Gastroesophageal sphincter (tissue), 4 donors: ENCODE results near the gene SLC22A31. TPM values are rescaled to one million over a fixed set of nuclear protein-coding genes. Genes with fewer than 3 reads are reported as not detected.

ENCODE experiments used
- ATAC-seq: fragments of 150-250 bp; one replicate; pipeline ENCODE4 v1.9.1; 2016; ENCODE audit warnings: mild to moderate bottlenecking, moderate library complexity
- H3K27ac ChIP-seq, 4 donors: fragments of 200-600 bp; sonication (generic) in 3 of 4; 1 replicate in 3 of 4; 2 replicates in 1 of 4; pipeline ENCODE4 v1.5.1; 2016 to 2019
- H3K27me3 ChIP-seq: fragments of 200-600 bp; sonication (generic); one replicate; pipeline ENCODE4 v1.5.1; 2019
- H3K36me3 ChIP-seq, 2 donors: fragments of 200-600 bp; sonication (generic); one replicate each; pipeline ENCODE4 v1.5.1; 2019; ENCODE audit warnings: control low read depth in 1 of 2
- H3K4me1 ChIP-seq, 3 donors: fragments of 200-600 bp; sonication (generic); 1 replicate in 2 of 3; 2 replicates in 1 of 3; pipeline ENCODE4 v1.5.1; 2016 to 2019; ENCODE audit warnings: control low read depth in 2 of 3
- H3K4me3 ChIP-seq, 2 donors: fragments of 200-600 bp; sonication (generic); one replicate each; pipeline ENCODE4 v1.5.1; 2019; ENCODE audit warnings: mild to moderate bottlenecking in 1 of 2, moderate library complexity in 1 of 2
- H3K9me3 ChIP-seq, 3 donors: fragments of 200-600 bp; sonication (generic); one replicate each; pipeline ENCODE4 v1.5.1; 2017 to 2019; ENCODE audit warnings: control low read depth in 2 of 3
- EP300 ChIP-seq: sonication (generic); formaldehyde crosslinking; IDR thresholded peaks from one replicate; pipeline ENCODE4 v1.6.1; 2017; ENCODE audit warnings: antibody characterized with exemption, mild to moderate bottlenecking
- POLR2A ChIP-seq, 2 donors: fragments of 450-650 bp; IDR thresholded peaks; one replicate each; pipeline ENCODE4 v1.6.1; 2017; ENCODE audit warnings: antibody characterized with exemption in 2 of 2, mild to moderate bottlenecking in 2 of 2, moderate library complexity in 1 of 2
- POLR2AphosphoS5 ChIP-seq: sonication (generic); formaldehyde crosslinking; IDR thresholded peaks from one replicate; pipeline ENCODE4 v1.6.1; 2017; ENCODE audit warnings: antibody characterized with exemption
- WGBS, 2 donors: methylation state at CpG; one replicate each; pipeline ENCODE4 v1.1.5; 2018; ENCODE audit warnings: low coverage in 1 of 2; 5-methylcytosine and 5-hydroxymethylcytosine counted together
- total RNA-seq, 4 donors: library from RNA; depleted of rRNA; stranded (reverse); fragments of >200 nt; gene quantifications; one replicate each; pipeline ENCODE4 v1.1.0, GENCODE V29; 2016
- TF ChIP-seq, protein P1 (sequence below), 4 experiments: fragments of 200-600 bp in 2 of 4; fragments of 450-650 bp in 2 of 4; sonication (generic) in 1 of 4; IDR thresholded peaks; one replicate each; pipeline ENCODE4 v1.5.1; 2017 to 2019; ENCODE audit warnings: antibody characterized with exemption in 4 of 4, mild to moderate bottlenecking in 2 of 4, moderate library complexity in 2 of 4

The SLC22A31 gene
- total RNA-seq, 4 donors from 2014 or later = not detected

DNA sequence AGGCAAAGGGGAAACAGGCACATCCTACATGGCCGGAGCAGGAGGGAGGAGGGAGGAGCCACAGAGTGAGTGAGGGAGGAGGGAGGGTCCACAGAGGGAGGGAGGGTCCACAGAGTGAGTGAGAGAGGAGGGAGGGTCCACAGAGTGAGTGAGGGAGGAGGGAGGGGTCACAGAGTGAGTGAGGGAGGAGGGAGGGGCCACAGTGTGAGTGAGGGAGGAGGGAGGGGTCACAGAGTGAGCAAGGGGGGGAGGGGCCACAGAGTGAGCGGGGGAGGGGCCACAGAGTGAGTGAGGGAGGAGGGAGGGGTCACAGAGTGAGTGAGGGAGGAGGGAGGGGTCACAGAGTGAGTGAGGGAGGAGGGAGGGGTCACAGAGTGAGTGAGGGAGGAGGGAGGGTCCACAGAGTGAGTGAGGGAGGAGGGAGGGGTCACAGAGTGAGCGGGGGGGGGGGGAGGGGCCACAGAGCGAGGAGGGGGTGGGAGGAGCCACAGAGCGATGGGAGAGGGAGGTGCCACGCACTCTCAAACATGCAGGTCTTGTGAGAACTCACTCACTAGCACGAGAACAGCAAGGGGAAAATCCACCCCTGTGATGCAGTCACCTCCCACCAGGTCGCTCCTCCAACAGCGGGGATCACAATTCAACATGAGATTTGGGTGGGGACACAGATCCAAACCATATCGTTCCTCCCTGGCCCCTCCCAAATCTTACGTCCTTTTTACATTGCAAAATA, 53.1 kb downstream of the SLC22A31 start:
- Histone ChIP-seq H3K4me3 (no peak overlapping the region), H3K27me3 (no peaks in the 10 kb centered on the region), H3K36me3 (peaks cover 0 to 96% of the 10 kb centered on the region in 2 donors), H3K4me1 (no peaks in the 10 kb centered on the region), H3K9me3 (no peaks in the 10 kb centered on the region), H3K27ac (no peak overlapping the region)
- 83 to 91% methylated on average over 8 to 9 of the region's 11 CpGs for WGBS, 2 donors
- no peak for TF ChIP-seq EP300
- TF ChIP-seq, protein P1, sequence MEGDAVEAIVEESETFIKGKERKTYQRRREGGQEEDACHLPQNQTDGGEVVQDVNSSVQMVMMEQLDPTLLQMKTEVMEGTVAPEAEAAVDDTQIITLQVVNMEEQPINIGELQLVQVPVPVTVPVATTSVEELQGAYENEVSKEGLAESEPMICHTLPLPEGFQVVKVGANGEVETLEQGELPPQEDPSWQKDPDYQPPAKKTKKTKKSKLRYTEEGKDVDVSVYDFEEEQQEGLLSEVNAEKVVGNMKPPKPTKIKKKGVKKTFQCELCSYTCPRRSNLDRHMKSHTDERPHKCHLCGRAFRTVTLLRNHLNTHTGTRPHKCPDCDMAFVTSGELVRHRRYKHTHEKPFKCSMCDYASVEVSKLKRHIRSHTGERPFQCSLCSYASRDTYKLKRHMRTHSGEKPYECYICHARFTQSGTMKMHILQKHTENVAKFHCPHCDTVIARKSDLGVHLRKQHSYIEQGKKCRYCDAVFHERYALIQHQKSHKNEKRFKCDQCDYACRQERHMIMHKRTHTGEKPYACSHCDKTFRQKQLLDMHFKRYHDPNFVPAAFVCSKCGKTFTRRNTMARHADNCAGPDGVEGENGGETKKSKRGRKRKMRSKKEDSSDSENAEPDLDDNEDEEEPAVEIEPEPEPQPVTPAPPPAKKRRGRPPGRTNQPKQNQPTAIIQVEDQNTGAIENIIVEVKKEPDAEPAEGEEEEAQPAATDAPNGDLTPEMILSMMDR (IDR thresholded peaks at IDR 0.05) = no peak
- no peak for TF ChIP-seq POLR2AphosphoS5
- TF ChIP-seq POLR2A (IDR thresholded peaks at IDR 0.05) = no peak
- ATAC-seq = no peak

DNA sequence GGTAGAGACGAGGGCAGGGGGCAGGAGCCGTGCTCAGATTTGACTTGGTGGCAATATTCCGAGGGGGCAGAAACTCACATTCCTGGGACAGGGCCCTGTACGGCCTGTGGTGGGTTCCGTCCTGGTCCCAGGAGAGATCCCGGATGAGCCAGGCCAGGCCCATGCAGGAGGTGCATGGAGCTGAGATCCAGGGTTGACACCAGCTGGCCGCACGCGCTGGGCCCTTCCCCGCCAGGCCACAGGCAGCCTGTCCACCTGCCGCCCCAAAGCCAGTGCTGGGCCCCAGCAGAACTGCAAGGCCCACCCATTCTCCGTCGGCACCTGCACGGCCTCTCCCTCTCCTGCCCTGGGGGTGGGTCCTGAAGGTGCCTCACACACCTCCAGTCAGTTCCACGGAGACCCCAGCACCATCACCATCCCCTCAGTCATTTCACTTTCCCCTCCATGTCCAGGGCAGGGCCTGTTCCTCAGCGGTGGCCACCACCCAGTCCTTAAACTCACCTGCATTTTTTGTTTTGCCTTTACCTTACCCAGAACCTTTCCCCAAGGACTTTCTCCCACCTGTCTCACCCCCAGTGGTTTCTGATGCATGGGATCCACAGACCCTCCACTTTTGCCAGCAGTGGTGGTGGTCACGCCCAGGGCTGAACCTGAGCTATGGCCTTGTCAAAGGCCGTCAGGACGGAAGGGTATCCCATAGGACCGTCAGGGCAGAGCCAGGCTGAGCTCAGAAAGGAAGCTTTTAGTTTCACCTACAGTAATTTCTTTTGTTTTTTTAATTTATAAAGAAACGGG, 53.9 kb downstream of the SLC22A31 start:
- 98 to 100% methylated on average over 2 to 8 of the region's 21 CpGs for WGBS, 2 donors
- Histone ChIP-seq H3K27ac (no peak overlapping the region), H3K9me3 (no peaks in the 10 kb centered on the region), H3K4me1 (no peaks in the 10 kb centered on the region), H3K27me3 (no peaks in the 10 kb centered on the region), H3K36me3 (peaks cover 0 to 96% of the 10 kb centered on the region in 2 donors), H3K4me3 (no peak overlapping the region)
- no peak for TF ChIP-seq EP300
- TF ChIP-seq POLR2AphosphoS5 = no peak
- no peak for TF ChIP-seq POLR2A (IDR thresholded peaks at IDR 0.05)
- TF ChIP-seq, protein P1 (IDR thresholded peaks at IDR 0.05) = no peak
- no peak for ATAC-seq

Other genes with a start within 250 kb of the SLC22A31 start
- 1 to 10 TPM; 1.4 to 5.8 (median 1.5) TPM for gene CBFA2T3, start 223.3 kb downstream of the SLC22A31 start, total RNA-seq
- gene ACSF3, start 106.7 kb downstream of the SLC22A31 start, total RNA-seq = 10 to 100 TPM; 14.5 to 33.8 (median 28.8) TPM
- 1 to 10 TPM in 1 of 4 donors, under 1 TPM in 2, not detected in 1; 0.15 to 1.1 (median 0.27) TPM for gene CDH15, start 28.8 kb downstream of the SLC22A31 start, total RNA-seq
- gene ZNF778, start 17.2 kb upstream of the SLC22A31 start, total RNA-seq = 10 to 100 TPM; 11.1 to 28.0 (median 12.4) TPM